ENCODE results near the gene DTHD1. TPM values are rescaled to one million over a fixed set of nuclear protein-coding genes. Genes with fewer than 3 reads are reported as not detected.

Gene DTHD1
- total RNA-seq, 3 donors from 2014 or later: 0.29 to 0.48 (median 0.33) TPM

DNA sequence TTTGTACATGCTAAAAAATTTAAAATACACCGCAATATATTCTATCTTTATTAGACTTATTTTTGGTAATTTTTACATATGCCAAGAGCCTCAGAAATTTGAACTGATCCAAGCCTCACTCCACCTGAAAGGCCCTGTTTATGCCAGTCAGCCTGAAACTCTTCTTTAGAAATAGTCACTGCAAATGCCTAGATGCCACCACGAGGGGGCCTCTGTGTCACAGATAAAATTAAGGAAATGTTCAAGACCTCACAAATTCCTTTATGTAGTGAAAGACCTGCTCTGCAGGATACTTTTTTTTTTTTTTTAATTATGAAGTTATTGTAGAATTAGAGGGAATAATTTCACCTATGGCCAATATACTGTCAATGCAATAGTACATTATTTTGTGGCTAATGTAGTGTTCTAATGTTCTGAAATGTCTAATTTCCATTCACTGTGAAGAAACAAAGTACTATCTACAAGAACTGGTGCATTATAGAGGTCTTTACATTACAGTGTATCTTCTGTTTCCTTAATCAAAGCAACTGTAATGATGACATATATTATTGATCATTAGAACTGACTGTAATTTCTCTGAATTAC, 69.8 kb downstream of the DTHD1 start:
- H3K36me3 ChIP-seq: no peaks in the 10 kb centered on the region
- no peak overlapping the region for H3K4me3 ChIP-seq
- DNase-seq (ENCODE audit: low spot score in 2 of 2): peak in 1 of 2 donors; percentile 27
- TF ChIP-seq POLR2AphosphoS5 (IDR thresholded peaks at IDR 0.05): no peak
- TF ChIP-seq, protein P1, sequence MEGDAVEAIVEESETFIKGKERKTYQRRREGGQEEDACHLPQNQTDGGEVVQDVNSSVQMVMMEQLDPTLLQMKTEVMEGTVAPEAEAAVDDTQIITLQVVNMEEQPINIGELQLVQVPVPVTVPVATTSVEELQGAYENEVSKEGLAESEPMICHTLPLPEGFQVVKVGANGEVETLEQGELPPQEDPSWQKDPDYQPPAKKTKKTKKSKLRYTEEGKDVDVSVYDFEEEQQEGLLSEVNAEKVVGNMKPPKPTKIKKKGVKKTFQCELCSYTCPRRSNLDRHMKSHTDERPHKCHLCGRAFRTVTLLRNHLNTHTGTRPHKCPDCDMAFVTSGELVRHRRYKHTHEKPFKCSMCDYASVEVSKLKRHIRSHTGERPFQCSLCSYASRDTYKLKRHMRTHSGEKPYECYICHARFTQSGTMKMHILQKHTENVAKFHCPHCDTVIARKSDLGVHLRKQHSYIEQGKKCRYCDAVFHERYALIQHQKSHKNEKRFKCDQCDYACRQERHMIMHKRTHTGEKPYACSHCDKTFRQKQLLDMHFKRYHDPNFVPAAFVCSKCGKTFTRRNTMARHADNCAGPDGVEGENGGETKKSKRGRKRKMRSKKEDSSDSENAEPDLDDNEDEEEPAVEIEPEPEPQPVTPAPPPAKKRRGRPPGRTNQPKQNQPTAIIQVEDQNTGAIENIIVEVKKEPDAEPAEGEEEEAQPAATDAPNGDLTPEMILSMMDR (IDR thresholded peaks at IDR 0.05): peak in 2 of 3 donors; percentile 42 to 43
- no peaks in the 10 kb centered on the region for H3K9me3 ChIP-seq
- H3K27me3 ChIP-seq: no peaks in the 10 kb centered on the region
- intact Hi-C loops (cut with DNase I; ENCODE audit: low total_unique reads): no loop called here
- H3K4me1 ChIP-seq: no peaks in the 10 kb centered on the region
- no peak overlapping the region for H3K27ac ChIP-seq

GRCh38 chr4:36353998-36354397, 72.6 kb downstream of the DTHD1 start:
- intact Hi-C loops (cut with DNase I; ENCODE audit: low total_unique reads): no loop called here
- no peak for DNase-seq (ENCODE audit: low spot score in 2 of 2)
- TF ChIP-seq POLR2A (IDR thresholded peaks at IDR 0.05) (no peak), POLR2AphosphoS5 (IDR thresholded peaks at IDR 0.05) (no peak)
- TF ChIP-seq, protein P1 (IDR thresholded peaks at IDR 0.05): no peak
- Histone ChIP-seq H3K9me3 (no peaks in the 10 kb centered on the region), H3K36me3 (no peaks in the 10 kb centered on the region), H3K27me3 (no peaks in the 10 kb centered on the region), H3K27ac (no peak overlapping the region), H3K4me1 (no peaks in the 10 kb centered on the region), H3K4me3 (no peak overlapping the region)

GRCh38 chr4:36358173-36358572, 76.8 kb downstream of the DTHD1 start:
- intact Hi-C loops (cut with DNase I; ENCODE audit: low total_unique reads): no loop called here

GRCh38 chr4:36360755-36361154, 79.3 kb downstream of the DTHD1 start:
- intact Hi-C loops (cut with DNase I; ENCODE audit: low total_unique reads): no loop called here
- Histone ChIP-seq H3K4me3 (no peak overlapping the region), H3K4me1 (no peaks in the 10 kb centered on the region), H3K27ac (no peak overlapping the region), H3K36me3 (no peaks in the 10 kb centered on the region), H3K27me3 (no peaks in the 10 kb centered on the region), H3K9me3 (no peaks in the 10 kb centered on the region)
- no peak for DNase-seq (ENCODE audit: low spot score in 2 of 2)
- TF ChIP-seq POLR2A (IDR thresholded peaks at IDR 0.05) (no peak), POLR2AphosphoS5 (IDR thresholded peaks at IDR 0.05) (no peak)
- TF ChIP-seq, protein P1 (IDR thresholded peaks at IDR 0.05): no peak

More at GRCh38 chr4:36358173-36358572, 76.8 kb downstream of the DTHD1 start:
- H3K9me3 ChIP-seq: no peaks in the 10 kb centered on the region
- DNase-seq (ENCODE audit: low spot score in 2 of 2): no peak
- no peak overlapping the region for H3K27ac ChIP-seq
- H3K27me3 ChIP-seq: no peaks in the 10 kb centered on the region
- H3K4me1 ChIP-seq: no peaks in the 10 kb centered on the region
- no peak overlapping the region for H3K4me3 ChIP-seq
- no peaks in the 10 kb centered on the region for H3K36me3 ChIP-seq
- TF ChIP-seq POLR2A (IDR thresholded peaks at IDR 0.05) (no peak), POLR2AphosphoS5 (IDR thresholded peaks at IDR 0.05) (no peak)
- TF ChIP-seq, protein P1 (IDR thresholded peaks at IDR 0.05): no peak

DNA sequence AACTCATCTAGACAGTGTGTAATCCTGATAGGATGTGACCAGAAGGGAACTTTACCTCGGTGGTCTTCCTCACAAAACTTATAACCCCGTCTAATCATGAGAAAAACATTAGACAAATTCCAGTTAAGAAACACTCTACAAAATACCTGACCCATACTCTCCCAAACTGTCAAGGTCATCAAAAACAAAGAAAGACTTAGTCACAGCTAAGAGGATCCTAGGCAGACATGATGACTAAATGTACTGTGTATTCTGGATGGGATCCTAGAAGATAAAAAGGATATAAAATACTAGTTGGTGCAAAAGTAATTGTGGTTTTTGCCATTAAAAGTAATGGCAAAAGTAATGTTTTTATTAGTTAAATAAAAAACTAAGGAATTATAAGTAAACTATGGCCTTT, 81.6 kb downstream of the DTHD1 start:
- TF ChIP-seq POLR2AphosphoS5 (IDR thresholded peaks at IDR 0.05) (no peak), POLR2A (IDR thresholded peaks at IDR 0.05) (no peak)
- TF ChIP-seq, protein P1 (IDR thresholded peaks at IDR 0.05): no peak
- Histone ChIP-seq H3K27ac (no peak overlapping the region), H3K9me3 (no peaks in the 10 kb centered on the region), H3K4me3 (no peak overlapping the region), H3K27me3 (no peaks in the 10 kb centered on the region), H3K36me3 (no peaks in the 10 kb centered on the region), H3K4me1 (no peaks in the 10 kb centered on the region)
- intact Hi-C loops (cut with DNase I; ENCODE audit: low total_unique reads): no loop called here
- DNase-seq (ENCODE audit: low spot score in 2 of 2): no peak
